IMR-90 (cell line): ENCODE data around the gene PAQR4. TPM values are rescaled to one million over a fixed set of nuclear protein-coding genes. Genes with fewer than 3 reads are reported as not detected.

Source experiments
- ATAC-seq: fragments of 200-7000 bp; cut with Tn5 transposase; 2 replicates; pipeline ENCODE4 v1.9.1; 2020; ENCODE audit warnings: low read depth, mild to moderate bottlenecking, moderate library complexity
- BruUV-seq: library from RNA; stranded (reverse); fragments of 400-500 nt; replicated peaks from 2 replicates; lab custom pipeline; 2021; lab: Mats Ljungman, UMichigan
- CTCF ChIA-PET: fragments of 300-600 bp; formaldehyde crosslinking; extraction: SDS; loops from one replicate; lab custom pipeline; 2021; ENCODE audit warnings: antibody characterized with exemption; lab: Yijun Ruan, JAX
- POLR2A ChIA-PET: fragments of 300-600 bp; sonication (Branson Sonifier 250); formaldehyde crosslinking; loops from one replicate; lab custom pipeline; 2022; ENCODE audit warnings: antibody characterized with exemption; ENCODE audit not compliant: unreplicated experiment; lab: Charles Lee
- DNase-seq: peaks from one replicate; pipeline ENCODE4 v3.0.0; 2013
- H2AFZ ChIP-seq: replicated peaks from 2 replicates; pipeline ENCODE3; 2013; ENCODE audit warnings: low read length, mild to moderate bottlenecking; ENCODE audit not compliant: poor library complexity
- H2AK5ac ChIP-seq: 2 replicates; pipeline ENCODE4 v1.6.1; 2013; ENCODE audit warnings: low read depth, low read length, inconsistent platforms
- H2AK9ac ChIP-seq: replicated peaks from 2 replicates; pipeline ENCODE3; 2013; ENCODE audit warnings: mild to moderate bottlenecking, low read depth, low read length, moderate library complexity; ENCODE audit not compliant: poor library complexity
- H2BK120ac ChIP-seq: 2 replicates; pipeline ENCODE4 v1.6.1; 2013; ENCODE audit warnings: low read depth, low read length, inconsistent platforms
- H2BK15ac ChIP-seq: 3 replicates; pipeline ENCODE4 v1.6.1; 2013; ENCODE audit warnings: low read depth, low read length, inconsistent platforms
- H2BK20ac ChIP-seq: 2 replicates; pipeline ENCODE4 v1.6.1; 2013; ENCODE audit warnings: low read depth, mild to moderate bottlenecking, inconsistent platforms, low read length, moderate library complexity
- H2BK5ac ChIP-seq: 2 replicates; pipeline ENCODE4 v1.6.1; 2013; ENCODE audit warnings: mild to moderate bottlenecking, low read depth, low read length, inconsistent platforms; ENCODE audit not compliant: poor library complexity, severe bottlenecking
- H3K14ac ChIP-seq: replicated peaks from 2 replicates; pipeline ENCODE4 v1.6.1; 2013; ENCODE audit warnings: low read depth, low read length, inconsistent platforms
- H3K18ac ChIP-seq: 2 replicates; pipeline ENCODE4 v1.6.1; 2013; ENCODE audit warnings: low read depth, low read length, control low read depth
- H3K23ac ChIP-seq: 2 replicates; pipeline ENCODE4 v1.6.1; 2013; ENCODE audit warnings: low read depth, low read length, inconsistent platforms
- H3K27ac ChIP-seq: 2 replicates; pipeline ENCODE4 v1.5.1; 2013; ENCODE audit warnings: mild to moderate bottlenecking, control low read depth, low read length; ENCODE audit not compliant: insufficient read depth
- H3K27me3 ChIP-seq: 2 replicates; pipeline ENCODE4 v1.6.1; 2013; ENCODE audit warnings: low read length; ENCODE audit not compliant: control insufficient read depth, insufficient read depth
- H3K36me3 ChIP-seq: 2 replicates; pipeline ENCODE4 v1.6.1; 2013; ENCODE audit warnings: low read length, mixed read lengths; ENCODE audit not compliant: control insufficient read depth, insufficient read depth
- H3K4ac ChIP-seq: 2 replicates; pipeline ENCODE4 v1.6.1; 2013; ENCODE audit warnings: low read depth, low read length, inconsistent platforms
- H3K4me1 ChIP-seq: 2 replicates; pipeline ENCODE4 v1.6.1; 2013; ENCODE audit warnings: low read length, mixed read lengths; ENCODE audit not compliant: control insufficient read depth, insufficient read depth
- H3K4me2 ChIP-seq: 2 replicates; pipeline ENCODE4 v1.6.1; 2013; ENCODE audit warnings: low read depth, mild to moderate bottlenecking, control low read depth, low read length, moderate library complexity
- H3K4me3 ChIP-seq: 2 replicates; pipeline ENCODE4 v1.5.1; 2013; ENCODE audit warnings: low read depth, mild to moderate bottlenecking, control low read depth, low read length, moderate library complexity; ENCODE audit not compliant: insufficient read depth
- H3K56ac ChIP-seq: 2 replicates; pipeline ENCODE4 v1.6.1; 2013; ENCODE audit warnings: low read length, inconsistent platforms; ENCODE audit not compliant: insufficient read depth; ENCODE audit errors: extremely low read depth
- H3K79me1 ChIP-seq, 2 experiments: 2 replicates each; pipeline ENCODE4 v1.6.1; 2013; ENCODE audit warnings: low read length in 2 of 2, inconsistent platforms in 1 of 2, low read depth in 1 of 2
- H3K9ac ChIP-seq: 2 replicates; pipeline ENCODE4 v1.6.1; 2013; ENCODE audit warnings: low read depth, low read length, control low read depth
- H3K9me1 ChIP-seq: 2 replicates; pipeline ENCODE4 v1.6.1; 2013; ENCODE audit warnings: low read length, inconsistent platforms; ENCODE audit not compliant: insufficient read depth
- H3K9me3 ChIP-seq: 2 replicates; pipeline ENCODE4 v1.6.1; 2013; ENCODE audit warnings: low read length; ENCODE audit not compliant: control insufficient read depth, insufficient read depth
- H4K20me1 ChIP-seq: 2 replicates; pipeline ENCODE4 v1.6.1; 2013; ENCODE audit warnings: low read length, inconsistent platforms; ENCODE audit not compliant: insufficient read depth
- H4K5ac ChIP-seq: 2 replicates; pipeline ENCODE4 v1.6.1; 2013; ENCODE audit warnings: mild to moderate bottlenecking, low read depth, low read length, control low read depth
- H4K8ac ChIP-seq, 2 experiments: 2 replicates each; pipeline ENCODE4 v1.6.1; 2013; ENCODE audit warnings: low read depth in 2 of 2, low read length in 2 of 2, control low read depth in 1 of 2, inconsistent platforms in 1 of 2
- H4K91ac ChIP-seq: 2 replicates; pipeline ENCODE4 v1.6.1; 2013; ENCODE audit warnings: low read depth, low read length, inconsistent platforms; ENCODE audit not compliant: insufficient read depth
- BHLHE40 ChIP-seq: fragments of 150-350 bp; IDR thresholded peaks from 2 replicates; pipeline ENCODE4 v1.6.1; 2016; ENCODE audit warnings: mild to moderate bottlenecking, low read depth, low read length
- CEBPB ChIP-seq: IDR thresholded peaks from 2 replicates; pipeline ENCODE4 v1.6.1; 2012; ENCODE audit warnings: low read depth, low read length, improper control_type of control experiment
- MAZ ChIP-seq: IDR thresholded peaks from 2 replicates; pipeline ENCODE4 v1.6.1; 2012; ENCODE audit warnings: low read depth, mild to moderate bottlenecking, low read length, improper control_type of control experiment, moderate library complexity, borderline replicate concordance
- WGBS, 2 experiments: methylation state at CpG; one replicate each; pipeline versions ENCODE4 v1.1.5 to v1.1.7; 2013; ENCODE audit warnings: missing lambda C conversion rate in 2 of 2; ENCODE audit not compliant: insufficient read length in 1 of 2; ENCODE audit errors: extremely low coverage in 2 of 2; 5-methylcytosine and 5-hydroxymethylcytosine counted together
- dilution Hi-C: fragments of 300-500 bp; cut with HindIII; formaldehyde crosslinking; loops from one replicate; pipeline ENCODE4 v1.14.3; 2018; ENCODE audit warnings: low sequenced_read_pairs; ENCODE audit not compliant: unreplicated experiment
- in situ Hi-C: fragments of 300-500 bp; cut with MboI; formaldehyde crosslinking; loops from 3 replicates; pipeline ENCODE4 v1.14.3; 2019; ENCODE audit warnings: low sequenced_read_pairs, inconsistent platforms, mixed read lengths
- intact Hi-C: fragments of 100-400 bp; cut with micrococcal nuclease; formaldehyde crosslinking; loops from 2 replicates; pipeline ENCODE4 v1.10.0; 2022
- polyA plus RNA-seq, 3 experiments: library from polyadenylated mRNA; depleted of rRNA; stranded (reverse); fragments of >200 nt; gene quantifications; 2 replicates each; pipeline ENCODE4 v1.2.3, GENCODE V29; 2012; ENCODE audit warnings: low replicate concordance in 1 of 3
- total RNA-seq: library from RNA; depleted of rRNA; stranded (reverse); fragments of >200 nt; gene quantifications from 2 replicates; pipeline ENCODE4 v1.2.3, GENCODE V29; 2012
- TF ChIP-seq, protein P1 (sequence below): conservative IDR thresholded peaks from 2 replicates; pipeline ENCODE4 v1.5.1; 2012; ENCODE audit warnings: mild to moderate bottlenecking, low read depth, low read length, improper control_type of control experiment

PAQR4 gene
- total and polyA plus RNA-seq, 2 of the 4 experiments (the other 2 are of a cell fraction) = 2.2 to 10.0 TPM

GRCh38 chr16:2950773-2951172 is 18.4 kb upstream of the PAQR4 start:
- Histone ChIP-seq H3K36me3 (peaks cover 21% of the 10 kb centered on the region), H4K91ac (no peak overlapping the region), H2BK15ac (no peak overlapping the region), H2BK20ac (no peak overlapping the region), H3K27me3 (peaks cover 26% of the 10 kb centered on the region), H2BK120ac (no peak overlapping the region), H3K4me3 (no peak overlapping the region), H3K23ac (no peak overlapping the region), H2BK5ac (no peak overlapping the region), H3K56ac (no peak overlapping the region), H2AK9ac (no peak overlapping the region), H3K9me1 (0 out of 2 replicates have a peak, but pooled peaks cover 3% of the 10 kb centered on the region), H3K4me1 (no peaks in the 10 kb centered on the region), H3K27ac (no peak overlapping the region), H2AK5ac (no peak overlapping the region), H2AFZ (no peak overlapping the region), H4K5ac (no peak overlapping the region), H4K8ac (no peak overlapping the region), H3K79me1 (no peaks in the 10 kb centered on the region), H3K4ac (no peak overlapping the region), H3K18ac (no peak overlapping the region), H3K4me2 (no peak overlapping the region), H4K20me1 (0 out of 2 replicates have a peak, but pooled peaks cover 8% of the 10 kb centered on the region), H3K14ac (no peak overlapping the region), H3K9me3 (no peaks in the 10 kb centered on the region), H3K9ac (no peak overlapping the region)
- intact Hi-C loops = no loop called here
- DNase-seq = no peak
- TF ChIP-seq MAZ = no peak
- no peak for TF ChIP-seq CEBPB
- TF ChIP-seq, protein P1, sequence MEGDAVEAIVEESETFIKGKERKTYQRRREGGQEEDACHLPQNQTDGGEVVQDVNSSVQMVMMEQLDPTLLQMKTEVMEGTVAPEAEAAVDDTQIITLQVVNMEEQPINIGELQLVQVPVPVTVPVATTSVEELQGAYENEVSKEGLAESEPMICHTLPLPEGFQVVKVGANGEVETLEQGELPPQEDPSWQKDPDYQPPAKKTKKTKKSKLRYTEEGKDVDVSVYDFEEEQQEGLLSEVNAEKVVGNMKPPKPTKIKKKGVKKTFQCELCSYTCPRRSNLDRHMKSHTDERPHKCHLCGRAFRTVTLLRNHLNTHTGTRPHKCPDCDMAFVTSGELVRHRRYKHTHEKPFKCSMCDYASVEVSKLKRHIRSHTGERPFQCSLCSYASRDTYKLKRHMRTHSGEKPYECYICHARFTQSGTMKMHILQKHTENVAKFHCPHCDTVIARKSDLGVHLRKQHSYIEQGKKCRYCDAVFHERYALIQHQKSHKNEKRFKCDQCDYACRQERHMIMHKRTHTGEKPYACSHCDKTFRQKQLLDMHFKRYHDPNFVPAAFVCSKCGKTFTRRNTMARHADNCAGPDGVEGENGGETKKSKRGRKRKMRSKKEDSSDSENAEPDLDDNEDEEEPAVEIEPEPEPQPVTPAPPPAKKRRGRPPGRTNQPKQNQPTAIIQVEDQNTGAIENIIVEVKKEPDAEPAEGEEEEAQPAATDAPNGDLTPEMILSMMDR = no peak
- no peak for TF ChIP-seq BHLHE40
- 85% methylated on average over 5 of the region's 16 CpGs; no CpG with 5 or more reads in 1 of the 2 experiments for WGBS, 2 experiments
- no peak for ATAC-seq
- ChIA-PET POLR2A (no interaction called here), CTCF (no interaction called here)
- BruUV-seq = no TSS peak
- dilution Hi-C loops = no loop called here
- in situ Hi-C loops = no loop called here
